Tibial nerve (tissue), 4 donors: ENCODE measurements around the gene CACNG5. TPM values are rescaled to one million over a fixed set of nuclear protein-coding genes. Genes with fewer than 3 reads are reported as not detected.

Source experiments
- DNase-seq, 2 donors: peaks; one replicate each; pipeline ENCODE4 v3.0.0-alpha.2; 2019; ENCODE audit warnings: low spot score in 2 of 2
- H3K27ac ChIP-seq, 4 donors: fragments of 200-600 bp; sonication (generic) in 3 of 4; one replicate each; pipeline ENCODE4 v1.5.1; 2017 to 2019; ENCODE audit warnings: mild to moderate bottlenecking in 1 of 4
- H3K27me3 ChIP-seq, 2 donors: fragments of 200-600 bp; sonication (generic) in 1 of 2; one replicate each; pipeline versions ENCODE4 v1.5.1 to v1.6.0; 2017 to 2019
- H3K36me3 ChIP-seq, 3 donors: fragments of 200-600 bp; sonication (generic); one replicate each; pipeline ENCODE4 v1.5.1; 2018 to 2019
- H3K4me1 ChIP-seq, 4 donors: fragments of 200-600 bp; sonication (generic) in 3 of 4; one replicate each; pipeline ENCODE4 v1.5.1; 2017 to 2019
- H3K4me3 ChIP-seq, 4 donors: fragments of 200-600 bp; sonication (generic) in 3 of 4; one replicate each; pipeline ENCODE4 v1.5.1; 2017 to 2019; ENCODE audit warnings: mild to moderate bottlenecking in 1 of 4, moderate library complexity in 1 of 4
- H3K9me3 ChIP-seq, 4 donors: fragments of 200-600 bp; sonication (generic) in 3 of 4; one replicate each; pipeline ENCODE4 v1.5.1; 2017 to 2019
- CTCF ChIP-seq, 5 experiments: fragments of 200-600 bp in 3 of 5; fragments of 450-650 bp in 2 of 5; sonication (generic) in 3 of 5; IDR thresholded peaks; one replicate each; pipeline ENCODE4 v1.5.1; 2016 to 2019; ENCODE audit warnings: antibody characterized with exemption in 5 of 5, mild to moderate bottlenecking in 3 of 5, moderate library complexity in 2 of 5
- EP300 ChIP-seq, 2 donors: sonication (generic); formaldehyde crosslinking; IDR thresholded peaks; one replicate each; pipeline ENCODE4 v1.6.1; 2017; ENCODE audit warnings: antibody characterized with exemption in 2 of 2, mild to moderate bottlenecking in 1 of 2
- POLR2A ChIP-seq, 2 donors: fragments of 450-650 bp; IDR thresholded peaks; one replicate each; pipeline ENCODE4 v1.6.1; 2017; ENCODE audit warnings: antibody characterized with exemption in 2 of 2, mild to moderate bottlenecking in 2 of 2, moderate library complexity in 2 of 2
- WGBS, 2 donors: methylation state at CpG; one replicate each; pipeline ENCODE4 v1.1.5; 2018; 5-methylcytosine and 5-hydroxymethylcytosine counted together
- total RNA-seq, 4 donors: library from RNA; depleted of rRNA; stranded (reverse); fragments of >200 nt; gene quantifications; one replicate each; pipeline ENCODE4 v1.1.0, GENCODE V29; 2016

Gene CACNG5
- total RNA-seq, 4 donors from 2014 or later = not detected

DNA sequence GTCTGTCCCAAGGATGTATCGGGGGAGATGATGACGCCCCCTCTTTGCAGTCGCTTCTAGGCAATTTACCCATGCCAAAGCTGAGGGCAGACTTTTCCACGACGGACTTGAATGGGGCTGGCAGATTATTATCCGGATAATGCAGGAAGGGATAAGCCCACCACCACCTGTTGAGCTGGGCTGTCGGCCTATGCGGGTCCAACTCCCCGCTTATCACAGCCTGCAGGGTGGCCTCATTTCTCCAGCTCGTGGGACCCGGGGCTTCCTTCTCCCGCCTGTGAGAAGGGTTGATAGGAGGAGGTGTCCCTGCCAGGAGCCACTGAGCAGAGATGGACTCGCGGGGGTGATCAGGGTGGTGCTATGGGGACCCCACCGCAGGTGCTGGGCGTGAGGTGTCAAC, 559 bp downstream of the CACNG5 start:
- Histone ChIP-seq H3K4me3 (no peak overlapping the region), H3K27me3 (peaks cover 2 to 42% of the 10 kb centered on the region in 2 donors), H3K27ac (no peak overlapping the region), H3K4me1 (peaks cover 0 to 4% (median 0%) of the 10 kb centered on the region in 4 donors), H3K36me3 (no peaks in the 10 kb centered on the region), H3K9me3 (no peaks in the 10 kb centered on the region)
- no peak for TF ChIP-seq CTCF (IDR thresholded peaks at IDR 0.05)
- TF ChIP-seq POLR2A (IDR thresholded peaks at IDR 0.05) = no peak
- TF ChIP-seq EP300 (IDR thresholded peaks at IDR 0.05) = no peak
- DNase-seq = no peak
- WGBS, 2 donors = 50 to 51% methylated on average over 13 to 16 of the region's 16 CpGs

DNA sequence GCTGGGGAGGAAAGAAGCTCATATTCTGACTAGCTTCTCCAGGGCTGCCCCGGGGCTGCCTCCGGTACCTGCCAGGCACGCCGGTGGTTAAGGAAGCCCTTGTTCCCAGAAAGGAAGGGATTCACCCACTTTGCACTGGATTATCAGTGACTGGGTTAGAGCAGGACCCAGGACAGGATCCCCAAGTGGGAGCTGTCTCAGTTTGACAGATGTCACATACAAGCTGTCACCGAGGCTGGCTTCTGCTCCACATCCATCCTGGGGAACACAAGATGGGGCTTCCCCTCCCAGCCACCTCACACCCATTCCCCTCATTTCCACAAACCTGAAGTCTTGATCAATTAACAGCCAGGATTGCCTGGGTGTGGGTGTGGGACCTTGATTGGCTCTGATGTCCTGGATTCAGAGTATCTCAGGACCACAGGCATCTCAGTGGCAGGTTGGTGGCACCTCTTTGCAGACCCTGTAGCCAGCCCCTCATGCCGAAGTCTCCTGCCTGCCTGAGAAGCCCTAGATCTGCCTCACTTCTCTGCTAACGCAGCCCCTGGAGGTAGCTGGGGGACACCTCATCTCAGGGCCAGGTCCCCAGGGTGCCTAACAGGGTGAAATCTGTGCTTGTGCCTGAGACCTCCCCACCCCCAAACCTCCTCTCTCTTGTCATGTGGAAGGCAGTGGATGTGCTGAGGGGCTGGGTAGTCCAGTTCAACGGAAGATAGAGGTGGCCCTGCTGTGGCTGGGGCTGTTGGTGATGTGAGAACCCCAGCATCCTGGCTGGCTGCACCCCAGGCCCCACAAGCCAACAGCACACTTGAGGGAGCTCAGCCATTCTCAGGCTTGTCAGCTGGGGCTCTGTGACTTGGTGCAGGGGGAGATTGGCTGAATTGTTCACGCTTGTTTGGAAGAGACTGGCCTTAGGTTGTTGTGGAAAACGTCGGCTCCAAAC, 1.4 kb downstream of the CACNG5 start:
- H3K36me3 ChIP-seq = no peaks in the 10 kb centered on the region
- peaks cover 2 to 42% of the 10 kb centered on the region in 2 donors for H3K27me3 ChIP-seq
- H3K4me1 ChIP-seq = peaks cover 0 to 4% (median 0%) of the 10 kb centered on the region in 4 donors
- H3K9me3 ChIP-seq = no peaks in the 10 kb centered on the region
- H3K4me3 ChIP-seq = no peak overlapping the region
- WGBS, 2 donors = 71 to 73% methylated on average over 10 to 11 of the region's 11 CpGs
- TF ChIP-seq CTCF (IDR thresholded peaks at IDR 0.05) (no peak), EP300 (IDR thresholded peaks at IDR 0.05) (no peak), POLR2A (IDR thresholded peaks at IDR 0.05) (no peak)
- DNase-seq = no peak
- H3K27ac ChIP-seq = no peak overlapping the region

DNA sequence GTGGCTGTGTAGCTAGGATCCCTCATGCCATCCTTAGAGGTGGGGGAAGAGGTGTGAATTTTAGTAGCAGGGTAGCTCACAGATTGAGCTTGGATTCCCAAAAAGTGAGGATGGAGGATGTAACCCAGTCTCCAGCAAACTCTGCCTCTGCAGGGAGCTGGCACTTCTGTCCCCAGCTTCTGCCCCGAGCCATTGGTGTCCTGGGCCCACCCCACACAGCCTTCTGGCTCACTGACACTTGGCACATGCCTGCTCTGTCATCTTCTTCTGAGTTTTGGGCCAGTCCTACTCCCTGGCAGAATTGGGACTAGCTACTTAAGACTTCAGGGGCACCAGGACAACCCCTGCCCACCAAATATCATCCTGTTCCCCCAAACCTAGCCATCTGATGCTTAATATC, 2.3 kb downstream of the CACNG5 start:
- Histone ChIP-seq H3K36me3 (no peaks in the 10 kb centered on the region), H3K27me3 (peaks cover 2 to 40% of the 10 kb centered on the region in 2 donors), H3K4me3 (no peak overlapping the region), H3K27ac (no peak overlapping the region), H3K4me1 (peaks cover 0 to 4% (median 0%) of the 10 kb centered on the region in 4 donors), H3K9me3 (no peaks in the 10 kb centered on the region)
- no peak for TF ChIP-seq EP300 (IDR thresholded peaks at IDR 0.05)
- no peak for TF ChIP-seq POLR2A (IDR thresholded peaks at IDR 0.05)
- no peak for TF ChIP-seq CTCF (IDR thresholded peaks at IDR 0.05)
- no peak for DNase-seq
- whole genome bisulfite sequencing, 2 donors = 80 to 91% methylated on average over 1 of the region's 1 CpG

GRCh38 chr17:66837885-66838665, 3.2 kb downstream of the CACNG5 start:
- no peak overlapping the region for H3K27ac ChIP-seq
- H3K36me3 ChIP-seq = no peaks in the 10 kb centered on the region
- WGBS, 2 donors = 65 to 77% methylated on average over 11 of the region's 11 CpGs
- H3K4me1 ChIP-seq = peaks cover 0 to 4% (median 0%) of the 10 kb centered on the region in 4 donors
- H3K9me3 ChIP-seq = no peaks in the 10 kb centered on the region
- H3K27me3 ChIP-seq = peaks cover 2 to 36% of the 10 kb centered on the region in 2 donors
- TF ChIP-seq EP300 (IDR thresholded peaks at IDR 0.05) (no peak), CTCF (IDR thresholded peaks at IDR 0.05) (no peak), POLR2A (IDR thresholded peaks at IDR 0.05) (no peak)
- no peak overlapping the region for H3K4me3 ChIP-seq
- DNase-seq = no peak
